T-helper 2 cell treated with Interferon-gamma antibody and Interleukin-4, amounts not matched to agents 100 ng/mL and 5 ng/mL, for 36 hours (primary cell): ENCODE measurements around the gene GPR143. TPM values are rescaled to one million over a fixed set of nuclear protein-coding genes. Genes with fewer than 3 reads are reported as not detected.

Source experiments
- intact Hi-C: fragments of 100-400 bp; cut with micrococcal nuclease; formaldehyde crosslinking; loops from one replicate; pipeline ENCODE4 v1.15.1; 2023
- total RNA-seq: library from RNA; stranded (reverse); gene quantifications from 2 replicates; pipeline ENCODE4 v1.2.3, GENCODE V29; 2022

GPR143 gene
- total RNA-seq, 1 donor from 2014 or later: not detected

GRCh38 chrX:9676306-9676705 lies 89.3 kb downstream of the GPR143 start:
- intact Hi-C loops: loop anchor here (2.0 kb wide), 1 partner anchor 324 kb away; no protein-coding TSS in a partner anchor

Other genes starting within 250 kb of the GPR143 start
- not detected in 2 replicates for gene SHROOM2, start 20.6 kb upstream of the GPR143 start, total RNA-seq
- gene CLDN34, start 201.5 kb upstream of the GPR143 start, total RNA-seq: not detected in 2 replicates